ENCODE results near the gene CREB3L2.

Gene CREB3L2

GRCh38 chr7:137852108-137852507, 149.8 kb downstream of the CREB3L2 start:
- peaks cover 18% of the 10 kb centered on the region for H3K27me3 ChIP-seq (ENCODE audit: control insufficient read depth, insufficient read depth, low read length)
- no peak overlapping the region for H3K4me3 ChIP-seq (ENCODE audit: low read length)
- no peaks in the 10 kb centered on the region for H3K36me3 ChIP-seq (ENCODE audit: control insufficient read depth, insufficient read depth, low read length)
- no peak overlapping the region for H3K9ac ChIP-seq (ENCODE audit: low read length)
- H3K4me1 ChIP-seq (ENCODE audit: control insufficient read depth, insufficient read depth, low read length), result no peaks in the 10 kb centered on the region
- no peaks in the 10 kb centered on the region for H3K9me3 ChIP-seq (ENCODE audit: control insufficient read depth, low read length)

DNA sequence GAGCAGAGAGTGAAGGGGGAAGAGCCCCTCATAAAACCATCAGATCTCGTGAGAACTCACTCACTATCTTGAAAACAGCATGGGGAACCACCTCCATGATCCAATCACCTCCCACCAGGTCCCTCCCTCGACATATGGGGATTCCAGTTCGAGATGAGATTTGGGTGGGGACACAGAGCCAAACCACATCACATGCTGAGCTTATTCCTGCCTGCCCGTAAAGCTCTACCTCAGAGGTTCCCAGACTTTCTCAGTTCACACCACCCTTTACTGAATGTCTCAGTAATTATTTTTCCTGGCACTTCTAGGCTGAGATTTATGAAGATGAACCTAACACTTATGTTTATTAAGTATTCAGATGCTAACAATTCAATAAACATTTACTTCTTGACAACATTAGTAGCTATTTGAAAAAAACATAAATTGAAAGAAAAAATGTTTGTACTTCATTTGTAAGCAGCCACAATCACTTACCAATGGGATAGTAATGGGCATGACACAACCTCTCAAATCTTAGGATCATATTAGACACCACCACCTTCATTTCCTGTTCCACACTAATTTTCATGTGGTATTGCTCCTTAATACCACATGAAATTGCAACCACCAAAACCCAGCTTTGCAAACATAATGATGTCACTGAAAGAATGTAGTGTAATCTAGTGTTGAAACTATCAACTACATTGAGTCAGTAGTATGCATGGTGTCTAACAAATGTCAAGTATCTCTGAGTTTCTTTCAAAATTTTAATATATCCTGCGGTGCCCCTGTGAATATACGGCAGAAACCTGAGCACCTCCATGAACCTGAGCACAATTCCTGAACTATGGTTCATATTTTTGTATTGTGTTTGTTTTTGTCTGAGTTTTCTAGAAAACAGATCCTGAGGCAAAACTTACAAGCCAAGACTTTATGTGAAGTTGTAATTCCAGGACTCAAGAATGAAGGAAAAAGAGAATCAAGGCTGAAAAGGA, 150.6 kb downstream of the CREB3L2 start:
- Histone ChIP-seq H3K4me1 (ENCODE audit: control insufficient read depth, insufficient read depth, low read length) (no peaks in the 10 kb centered on the region), H3K9ac (ENCODE audit: low read length) (no peak overlapping the region), H3K4me3 (ENCODE audit: low read length) (no peak overlapping the region), H3K9me3 (ENCODE audit: control insufficient read depth, low read length) (no peaks in the 10 kb centered on the region), H3K27me3 (ENCODE audit: control insufficient read depth, insufficient read depth, low read length) (peaks cover 23% of the 10 kb centered on the region), H3K36me3 (ENCODE audit: control insufficient read depth, insufficient read depth, low read length) (no peaks in the 10 kb centered on the region)

- Histone ChIP-seq H3K9me3 (ENCODE audit: control insufficient read depth, low read length) (no peaks in the 10 kb centered on the region), H3K9ac (ENCODE audit: low read length) (no peak overlapping the region), H3K4me3 (ENCODE audit: low read length) (no peak overlapping the region), H3K4me1 (ENCODE audit: control insufficient read depth, insufficient read depth, low read length) (no peaks in the 10 kb centered on the region), H3K36me3 (ENCODE audit: control insufficient read depth, insufficient read depth, low read length) (no peaks in the 10 kb centered on the region), H3K27me3 (ENCODE audit: control insufficient read depth, insufficient read depth, low read length) (peaks cover 30% of the 10 kb centered on the region)
Measured at GRCh38 chr7:137850571-137850970, 151.3 kb downstream of the CREB3L2 start.

DNA sequence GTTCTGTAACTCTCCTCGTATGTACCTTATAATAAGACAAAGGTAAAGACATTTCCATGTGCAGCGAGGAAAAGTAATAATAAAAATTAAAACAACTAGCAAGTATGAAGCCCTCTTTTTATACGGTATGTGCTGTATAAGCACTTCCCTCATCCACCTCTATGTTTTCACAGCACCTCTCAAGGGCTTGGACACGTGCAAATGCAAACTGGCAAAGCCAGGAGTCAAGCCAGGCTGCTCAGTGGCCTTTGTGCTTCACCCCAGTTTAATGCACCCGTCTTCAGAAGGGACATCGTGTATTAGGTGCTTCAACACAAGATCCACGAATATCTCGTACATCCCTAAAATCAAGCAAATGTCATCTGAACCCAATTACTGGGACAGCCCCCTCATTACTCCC, 153.8 kb downstream of the CREB3L2 start:
- no peaks in the 10 kb centered on the region for H3K9me3 ChIP-seq (ENCODE audit: control insufficient read depth, low read length)
- no peak overlapping the region for H3K4me3 ChIP-seq (ENCODE audit: low read length)
- H3K36me3 ChIP-seq (ENCODE audit: control insufficient read depth, insufficient read depth, low read length), result no peaks in the 10 kb centered on the region
- no peak overlapping the region for H3K9ac ChIP-seq (ENCODE audit: low read length)
- H3K4me1 ChIP-seq (ENCODE audit: control insufficient read depth, insufficient read depth, low read length), result no peaks in the 10 kb centered on the region
- H3K27me3 ChIP-seq (ENCODE audit: control insufficient read depth, insufficient read depth, low read length), result peaks cover 49% of the 10 kb centered on the region

DNA sequence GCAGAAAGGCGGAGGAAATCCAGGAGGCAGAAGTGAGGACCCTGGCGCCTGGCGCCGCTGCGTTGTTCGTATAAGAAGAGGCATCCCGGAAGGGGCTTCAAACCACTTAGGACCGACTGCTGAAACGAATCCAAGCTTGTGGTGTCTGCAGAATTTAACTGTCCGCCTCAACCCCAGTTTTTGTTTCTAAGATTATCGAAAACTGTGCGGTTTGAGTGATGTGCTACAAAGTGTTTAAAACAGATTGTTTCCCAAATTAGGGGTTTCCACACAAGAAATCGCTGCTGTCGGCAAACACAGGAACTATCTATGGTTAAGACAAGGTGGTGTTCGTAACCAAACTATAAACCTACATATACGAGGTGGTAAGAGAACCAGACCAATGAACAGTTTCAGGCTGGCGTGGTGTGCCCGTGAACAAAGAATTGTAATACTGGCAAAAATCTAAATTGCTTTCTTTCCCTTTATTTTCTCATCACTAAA, 154.3 kb downstream of the CREB3L2 start:
- Histone ChIP-seq H3K36me3 (ENCODE audit: control insufficient read depth, insufficient read depth, low read length) (no peaks in the 10 kb centered on the region), H3K4me1 (ENCODE audit: control insufficient read depth, insufficient read depth, low read length) (no peaks in the 10 kb centered on the region), H3K4me3 (ENCODE audit: low read length) (no peak overlapping the region), H3K9ac (ENCODE audit: low read length) (no peak overlapping the region), H3K27me3 (ENCODE audit: control insufficient read depth, insufficient read depth, low read length) (peaks cover 49% of the 10 kb centered on the region), H3K9me3 (ENCODE audit: control insufficient read depth, low read length) (no peaks in the 10 kb centered on the region)

DNA sequence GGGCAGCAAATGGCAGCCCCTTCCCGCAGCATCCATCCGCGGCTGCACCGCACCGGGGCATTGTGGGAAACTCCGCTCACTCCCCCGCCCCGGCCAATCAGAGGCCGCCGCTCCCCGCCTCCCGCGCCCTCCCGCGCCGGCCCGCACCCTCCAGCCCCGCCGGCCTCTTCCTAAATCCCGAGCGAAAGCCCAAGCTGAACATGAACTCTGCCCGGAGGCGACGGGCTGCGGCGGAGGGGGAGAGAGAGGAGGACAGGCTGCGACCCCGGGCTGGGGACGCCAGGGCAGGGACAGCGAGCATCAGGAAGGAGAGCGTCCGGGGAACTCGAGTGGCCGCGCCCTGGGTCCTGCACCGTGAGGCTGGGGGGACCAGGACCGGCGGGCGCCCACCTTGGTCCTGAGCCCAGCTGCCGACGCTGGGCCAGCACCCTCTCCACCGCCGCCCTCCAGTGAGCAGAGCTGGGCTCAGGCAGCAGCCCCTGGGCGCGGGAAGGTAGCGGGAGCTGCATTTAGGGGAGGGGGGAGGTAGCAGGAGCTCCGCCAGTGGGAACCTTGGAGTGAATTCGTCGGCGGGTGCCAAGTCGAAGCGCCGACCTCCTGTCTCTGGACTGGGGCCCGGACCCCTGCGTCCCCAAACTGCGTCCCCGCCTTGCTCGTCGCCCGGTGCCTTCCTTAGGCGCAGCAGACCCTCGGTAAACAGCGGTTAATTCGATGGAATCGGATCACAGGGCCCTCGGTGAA, 154.9 kb downstream of the CREB3L2 start, which contains the start of gene DGKI:
Gene DGKI (minus strand): TSS at position 148 of the 741 bp plus-strand sequence.
- Histone ChIP-seq H3K9me3 (ENCODE audit: control insufficient read depth, low read length) (no peaks in the 10 kb centered on the region), H3K9ac (ENCODE audit: low read length) (no peak within 1 kb of the TSS), H3K4me1 (ENCODE audit: control insufficient read depth, insufficient read depth, low read length) (no peaks in the 10 kb centered on the region)

GRCh38 chr7:137846549-137846826, 155.4 kb downstream of the CREB3L2 start:
- H3K36me3 ChIP-seq (ENCODE audit: control insufficient read depth, insufficient read depth, low read length), result no peaks in the 10 kb centered on the region
- peaks cover 49% of the 10 kb centered on the region for H3K27me3 ChIP-seq (ENCODE audit: control insufficient read depth, insufficient read depth, low read length)
- H3K4me3 ChIP-seq (ENCODE audit: low read length), result no peak overlapping the region
- no peaks in the 10 kb centered on the region for H3K4me1 ChIP-seq (ENCODE audit: control insufficient read depth, insufficient read depth, low read length)
- no peaks in the 10 kb centered on the region for H3K9me3 ChIP-seq (ENCODE audit: control insufficient read depth, low read length)
- no peak overlapping the region for H3K9ac ChIP-seq (ENCODE audit: low read length)

More for the DNA sequence above, 154.9 kb downstream of the CREB3L2 start, which contains the start of gene DGKI:
- H3K36me3 ChIP-seq (ENCODE audit: control insufficient read depth, insufficient read depth, low read length), result no peaks in the 10 kb centered on the region
- peaks cover 49% of the 10 kb centered on the region for H3K27me3 ChIP-seq (ENCODE audit: control insufficient read depth, insufficient read depth, low read length)
- H3K4me3 ChIP-seq (ENCODE audit: low read length), result no peak within 1 kb of the TSS

GRCh38 chr7:137844677-137845425, 157.0 kb downstream of the CREB3L2 start:
- no peak overlapping the region for H3K9ac ChIP-seq (ENCODE audit: low read length)
- H3K4me1 ChIP-seq (ENCODE audit: control insufficient read depth, insufficient read depth, low read length), result no peaks in the 10 kb centered on the region
- H3K4me3 ChIP-seq (ENCODE audit: low read length), result no peak overlapping the region
- peaks cover 49% of the 10 kb centered on the region for H3K27me3 ChIP-seq (ENCODE audit: control insufficient read depth, insufficient read depth, low read length)
- no peaks in the 10 kb centered on the region for H3K36me3 ChIP-seq (ENCODE audit: control insufficient read depth, insufficient read depth, low read length)
- H3K9me3 ChIP-seq (ENCODE audit: control insufficient read depth, low read length), result no peaks in the 10 kb centered on the region

DNA sequence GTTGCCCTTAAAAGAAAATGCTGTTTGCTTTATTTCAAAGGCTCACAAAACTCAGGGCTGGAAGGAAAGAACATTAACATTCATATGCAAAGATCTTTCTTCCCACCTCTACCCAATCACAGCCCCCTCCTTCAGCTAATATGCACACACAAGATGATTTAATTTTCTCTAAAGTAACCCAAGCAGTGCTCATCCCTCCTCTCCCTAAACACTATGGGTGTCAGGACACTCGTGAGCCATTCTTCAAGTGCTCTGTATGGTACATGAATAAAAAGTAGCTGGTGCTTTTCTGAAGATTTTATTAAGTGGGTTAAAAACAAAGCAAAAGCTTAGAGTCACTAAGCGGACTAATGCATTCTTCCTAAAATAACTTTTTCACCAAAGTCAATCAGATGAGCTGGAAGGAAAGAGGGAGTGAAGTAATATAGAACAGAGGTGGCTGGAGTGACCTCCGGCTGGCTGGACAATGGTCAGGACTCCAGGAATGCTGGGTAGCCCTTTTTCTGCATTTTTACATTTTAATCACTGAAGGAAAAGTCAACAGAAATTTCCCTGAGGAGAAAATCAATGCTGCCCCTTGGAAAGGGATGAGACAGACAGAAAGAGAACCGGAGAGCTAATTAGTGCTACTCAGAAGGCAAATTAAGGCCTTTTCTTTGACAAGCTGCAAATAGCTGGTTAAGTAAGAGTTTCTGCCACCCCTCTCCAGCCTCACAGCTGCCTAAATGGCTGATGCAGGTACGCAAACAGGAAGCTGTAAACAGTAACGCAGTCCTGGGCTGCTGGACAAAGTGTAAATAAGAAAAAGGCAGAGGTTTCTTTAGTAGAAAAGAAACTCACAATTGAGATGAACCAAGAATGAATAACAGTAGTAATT, 161.7 kb downstream of the CREB3L2 start:
- no peak overlapping the region for H3K4me3 ChIP-seq (ENCODE audit: low read length)
- H3K36me3 ChIP-seq (ENCODE audit: control insufficient read depth, insufficient read depth, low read length), result no peaks in the 10 kb centered on the region
- no peaks in the 10 kb centered on the region for H3K9me3 ChIP-seq (ENCODE audit: control insufficient read depth, low read length)
- no peaks in the 10 kb centered on the region for H3K4me1 ChIP-seq (ENCODE audit: control insufficient read depth, insufficient read depth, low read length)
- no peak overlapping the region for H3K9ac ChIP-seq (ENCODE audit: low read length)
- H3K27me3 ChIP-seq (ENCODE audit: control insufficient read depth, insufficient read depth, low read length), result peaks cover 15% of the 10 kb centered on the region

GRCh38 chr7:137838706-137839315, 163.1 kb downstream of the CREB3L2 start:
- H3K36me3 ChIP-seq (ENCODE audit: control insufficient read depth, insufficient read depth, low read length), result no peaks in the 10 kb centered on the region
- H3K27me3 ChIP-seq (ENCODE audit: control insufficient read depth, insufficient read depth, low read length), result peaks cover 1% of the 10 kb centered on the region
- H3K4me3 ChIP-seq (ENCODE audit: low read length), result no peak overlapping the region
- no peaks in the 10 kb centered on the region for H3K4me1 ChIP-seq (ENCODE audit: control insufficient read depth, insufficient read depth, low read length)
- H3K9me3 ChIP-seq (ENCODE audit: control insufficient read depth, low read length), result no peaks in the 10 kb centered on the region
- no peak overlapping the region for H3K9ac ChIP-seq (ENCODE audit: low read length)

DNA sequence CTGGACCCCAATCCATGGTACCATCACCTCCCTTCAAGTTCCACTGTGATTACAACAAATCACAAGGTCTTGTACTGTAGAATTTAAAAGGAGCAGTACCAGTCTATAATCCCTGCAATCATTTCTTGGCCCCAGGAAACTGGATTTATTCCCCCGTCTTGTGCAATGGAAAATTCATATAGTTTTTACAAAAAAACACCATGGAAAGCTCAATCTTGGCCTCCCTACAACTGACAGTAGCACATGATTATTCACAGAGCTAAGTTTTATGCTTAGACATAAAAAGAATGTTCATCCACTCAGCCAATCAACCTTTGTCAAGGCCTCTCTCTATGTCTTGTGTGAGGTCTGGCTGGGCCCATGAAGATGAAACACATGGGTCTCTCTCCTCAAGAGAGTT, 165.3 kb downstream of the CREB3L2 start:
- H3K9me3 ChIP-seq (ENCODE audit: control insufficient read depth, low read length), result no peaks in the 10 kb centered on the region
- H3K4me3 ChIP-seq (ENCODE audit: low read length), result no peak overlapping the region
- H3K4me1 ChIP-seq (ENCODE audit: control insufficient read depth, insufficient read depth, low read length), result no peaks in the 10 kb centered on the region
- H3K36me3 ChIP-seq (ENCODE audit: control insufficient read depth, insufficient read depth, low read length), result no peaks in the 10 kb centered on the region
- no peaks in the 10 kb centered on the region for H3K27me3 ChIP-seq (ENCODE audit: control insufficient read depth, insufficient read depth, low read length)
- H3K9ac ChIP-seq (ENCODE audit: low read length), result no peak overlapping the region

All from mucosa of stomach (tissue), 1 donor.